Endothelial cell (in vitro differentiated cells): ENCODE results near the gene CMIP. TPM values are rescaled to one million over a fixed set of nuclear protein-coding genes. Genes with fewer than 3 reads are reported as not detected.

Experiments used
- DNase-seq: peaks from one replicate; pipeline ENCODE4 v3.0.0; 2021; ENCODE audit warnings: low spot score
- H3K27ac Mint-ChIP-seq: one replicate; pipeline ENCODE4 v1.8.0; 2021; ENCODE audit warnings: mixed read lengths, inconsistent platforms; ENCODE audit not compliant: unreplicated experiment
- H3K27me3 Mint-ChIP-seq: one replicate; pipeline ENCODE4 v1.8.0; 2021; ENCODE audit warnings: mild to moderate bottlenecking, moderate library complexity, mixed read lengths, inconsistent platforms; ENCODE audit not compliant: unreplicated experiment
- H3K36me3 Mint-ChIP-seq: one replicate; pipeline ENCODE4 v1.8.0; 2021; ENCODE audit warnings: mild to moderate bottlenecking, low read depth, mixed read lengths, inconsistent platforms; ENCODE audit not compliant: unreplicated experiment
- H3K4me1 Mint-ChIP-seq: one replicate; pipeline ENCODE4 v1.8.0; 2021; ENCODE audit warnings: mild to moderate bottlenecking, mixed read lengths, inconsistent platforms; ENCODE audit not compliant: unreplicated experiment
- H3K4me3 Mint-ChIP-seq: one replicate; pipeline ENCODE4 v1.8.0; 2021; ENCODE audit warnings: mild to moderate bottlenecking, mixed read lengths, inconsistent platforms; ENCODE audit not compliant: unreplicated experiment
- H3K9me3 Mint-ChIP-seq: one replicate; pipeline ENCODE4 v1.8.0; 2021; ENCODE audit warnings: mixed read lengths, inconsistent platforms; ENCODE audit not compliant: unreplicated experiment
- CTCF ChIP-seq: fragments of 200-600 bp; sonication (generic); IDR thresholded peaks from one replicate; pipeline ENCODE4 v1.5.0; 2021; ENCODE audit warnings: antibody characterized with exemption; ENCODE audit not compliant: unreplicated experiment
- total RNA-seq: library from RNA; stranded (reverse); fragmentation: NEBNext Ultra II Directional; extraction: Animal tissue kit (Norgen Biotek cat#: 25700); gene quantifications from one replicate; pipeline ENCODE4 v1.2.1, GENCODE V29; 2021; ENCODE audit not compliant: unreplicated experiment

CMIP gene
- total RNA-seq, 1 donor from 2014 or later = 98.9 TPM

DNA sequence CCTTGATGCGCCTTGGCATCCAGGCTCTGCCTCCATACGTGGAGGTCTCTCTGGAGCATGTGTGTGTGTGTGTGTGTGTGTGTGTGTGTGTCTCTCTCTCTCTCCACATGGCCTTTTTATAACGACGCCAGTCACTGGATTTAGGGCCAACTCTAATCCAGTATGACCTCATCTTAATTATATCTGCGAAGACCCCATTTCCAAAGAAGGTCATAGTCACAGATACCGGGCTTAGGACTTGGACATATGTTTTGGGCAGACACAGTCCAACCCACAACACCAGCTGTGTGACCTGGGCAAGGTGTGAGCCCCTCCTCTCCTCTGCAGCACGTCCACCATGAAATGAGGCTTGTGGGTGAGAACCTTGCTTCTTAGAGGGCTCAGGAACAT, 196.1 kb downstream of the CMIP start:
- H3K27me3 Mint-ChIP-seq = peaks cover 32% of the 10 kb centered on the region
- H3K4me3 Mint-ChIP-seq = no peak overlapping the region
- peaks cover 44% of the 10 kb centered on the region for H3K4me1 Mint-ChIP-seq
- H3K9me3 Mint-ChIP-seq = no peaks in the 10 kb centered on the region
- H3K27ac Mint-ChIP-seq = no peak overlapping the region
- DNase-seq = no peak
- no peak for TF ChIP-seq CTCF
- peaks cover 9% of the 10 kb centered on the region for H3K36me3 Mint-ChIP-seq

GRCh38 chr16:81641395-81642106, 196.9 kb downstream of the CMIP start:
- Mint-ChIP-seq H3K4me3 (peak overlapping the region; percentile 31), H3K4me1 (peaks cover 36% of the 10 kb centered on the region), H3K27ac (no peak overlapping the region), H3K36me3 (peaks cover 9% of the 10 kb centered on the region), H3K27me3 (peaks cover 32% of the 10 kb centered on the region), H3K9me3 (no peaks in the 10 kb centered on the region)
- no peak for TF ChIP-seq CTCF
- DNase-seq = no peak

DNA sequence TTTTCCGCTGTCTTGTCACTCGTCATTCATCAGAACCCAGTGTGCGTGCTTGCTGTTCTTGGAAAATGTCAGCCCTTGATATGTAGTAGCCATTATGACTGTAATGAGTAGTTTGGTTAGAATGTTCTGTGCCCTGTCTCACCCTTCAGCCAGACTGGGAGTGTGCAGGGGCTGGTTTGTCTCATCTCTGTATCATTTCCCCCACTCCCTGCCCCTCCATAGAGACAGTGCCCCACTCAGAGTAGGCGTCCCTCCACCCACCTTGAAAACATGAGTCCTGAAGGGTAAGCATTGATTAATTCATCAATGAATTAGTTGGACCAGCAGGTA, 197.5 kb downstream of the CMIP start:
- Mint-ChIP-seq H3K27ac (no peak overlapping the region), H3K4me3 (peak overlapping the region; percentile 31), H3K4me1 (peaks cover 33% of the 10 kb centered on the region), H3K27me3 (peaks cover 32% of the 10 kb centered on the region), H3K9me3 (no peaks in the 10 kb centered on the region), H3K36me3 (peaks cover 9% of the 10 kb centered on the region)
- DNase-seq = no peak
- TF ChIP-seq CTCF = no peak

DNA sequence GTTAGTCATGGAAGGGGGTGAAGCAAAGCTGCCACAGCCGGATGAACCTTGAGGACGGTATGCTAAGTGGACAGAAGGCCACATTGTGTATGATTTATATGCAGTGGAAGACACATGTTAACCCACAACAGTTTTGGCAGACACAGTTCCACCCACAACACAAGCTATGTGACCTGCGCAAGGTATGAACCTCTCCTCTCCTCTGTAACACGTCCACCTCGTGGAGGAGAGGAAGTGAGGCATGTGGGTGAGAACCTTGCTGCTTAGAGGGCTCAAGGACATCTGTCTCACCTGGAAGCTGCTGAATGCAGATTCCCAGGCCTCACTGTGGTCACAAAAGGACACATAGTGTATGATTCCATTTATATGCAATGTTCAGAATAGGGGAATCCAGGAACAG, 198.3 kb downstream of the CMIP start:
- Mint-ChIP-seq H3K4me3 (no peak overlapping the region), H3K27me3 (peaks cover 33% of the 10 kb centered on the region), H3K9me3 (no peaks in the 10 kb centered on the region), H3K36me3 (peaks cover 9% of the 10 kb centered on the region), H3K27ac (no peak overlapping the region), H3K4me1 (peaks cover 26% of the 10 kb centered on the region)
- no peak for TF ChIP-seq CTCF
- no peak for DNase-seq

GRCh38 chr16:81645266-81645694, 200.7 kb downstream of the CMIP start:
- no peak overlapping the region for H3K27ac Mint-ChIP-seq
- no peak overlapping the region for H3K4me3 Mint-ChIP-seq
- H3K9me3 Mint-ChIP-seq = no peaks in the 10 kb centered on the region
- no peak for DNase-seq
- peaks cover 10% of the 10 kb centered on the region for H3K36me3 Mint-ChIP-seq
- peaks cover 22% of the 10 kb centered on the region for H3K4me1 Mint-ChIP-seq
- no peak for TF ChIP-seq CTCF
- peaks cover 29% of the 10 kb centered on the region for H3K27me3 Mint-ChIP-seq
